ENCODE data around the gene FBXO48. TPM values are rescaled to one million over a fixed set of nuclear protein-coding genes. Genes with fewer than 3 reads are reported as not detected.

The FBXO48 gene
- total and polyA plus RNA-seq, 10 of the 15 experiments (the other 5 are each of a cell fraction or from before 2014, with no cell fraction given) = 0.56 to 2.3 (median 1.2) TPM

DNA sequence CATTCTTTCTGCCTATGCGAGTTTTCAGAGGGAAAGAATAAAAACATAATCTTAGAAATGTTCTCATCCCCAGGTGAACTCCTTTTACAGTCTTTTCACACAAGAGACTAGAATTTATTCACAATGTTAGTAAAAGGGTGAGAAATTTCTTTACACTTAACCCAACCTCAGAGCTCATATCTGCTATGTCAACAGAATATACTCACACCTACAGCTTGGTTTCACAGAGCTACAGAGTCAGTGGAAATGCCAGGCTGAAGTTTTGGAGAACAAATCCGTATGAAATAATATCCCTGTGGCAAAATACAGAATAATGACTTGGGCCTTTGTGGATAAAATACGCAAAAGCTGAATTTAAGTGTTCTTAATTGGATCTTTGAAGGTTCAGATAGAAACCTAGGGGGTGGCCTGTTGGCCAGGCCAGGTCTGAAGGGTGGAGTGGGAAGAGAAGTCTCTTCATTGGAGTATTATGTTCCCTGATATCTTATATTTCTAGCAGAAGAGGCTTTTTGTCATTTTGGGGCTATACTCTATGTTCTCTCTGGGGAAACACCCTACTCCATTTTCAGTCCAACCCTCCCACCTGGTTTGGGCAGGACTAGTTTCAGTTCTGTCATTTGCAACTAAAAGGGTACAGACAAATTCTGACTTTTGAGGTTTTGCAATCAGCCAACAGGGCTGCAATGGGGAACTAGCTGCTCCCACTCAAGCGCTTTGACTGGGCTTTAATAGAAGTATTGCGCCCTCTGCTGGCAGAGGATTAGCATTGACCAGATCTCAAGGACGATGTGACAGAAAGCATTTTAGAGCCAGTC, 25.7 kb downstream of the FBXO48 start (continued):
- peak; percentile 91 for TF ChIP-seq MEF2B (IDR thresholded peaks at IDR 0.05; ENCODE audit: partially characterized antibody, poor library complexity, severe bottlenecking)
- TF ChIP-seq, protein P1, sequence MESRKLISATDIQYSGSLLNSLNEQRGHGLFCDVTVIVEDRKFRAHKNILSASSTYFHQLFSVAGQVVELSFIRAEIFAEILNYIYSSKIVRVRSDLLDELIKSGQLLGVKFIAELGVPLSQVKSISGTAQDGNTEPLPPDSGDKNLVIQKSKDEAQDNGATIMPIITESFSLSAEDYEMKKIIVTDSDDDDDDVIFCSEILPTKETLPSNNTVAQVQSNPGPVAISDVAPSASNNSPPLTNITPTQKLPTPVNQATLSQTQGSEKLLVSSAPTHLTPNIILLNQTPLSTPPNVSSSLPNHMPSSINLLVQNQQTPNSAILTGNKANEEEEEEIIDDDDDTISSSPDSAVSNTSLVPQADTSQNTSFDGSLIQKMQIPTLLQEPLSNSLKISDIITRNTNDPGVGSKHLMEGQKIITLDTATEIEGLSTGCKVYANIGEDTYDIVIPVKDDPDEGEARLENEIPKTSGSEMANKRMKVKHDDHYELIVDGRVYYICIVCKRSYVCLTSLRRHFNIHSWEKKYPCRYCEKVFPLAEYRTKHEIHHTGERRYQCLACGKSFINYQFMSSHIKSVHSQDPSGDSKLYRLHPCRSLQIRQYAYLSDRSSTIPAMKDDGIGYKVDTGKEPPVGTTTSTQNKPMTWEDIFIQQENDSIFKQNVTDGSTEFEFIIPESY (IDR thresholded peaks at IDR 0.05) = no peak
- peak; percentile 57; the same call in 1 of the 2 replicates for TF ChIP-seq GATAD2B (conservative IDR thresholded peaks at IDR 0.05; ENCODE audit: low read depth)
- peak in 1 of 2 experiments; percentile 73; a peak in 1 of 3 replicates for TF ChIP-seq EGR1 (IDR thresholded peaks at IDR 0.05; ENCODE audit: borderline replicate concordance in 1 of 2, low read depth in 2 of 2, low read length in 2 of 2)
- TF ChIP-seq, protein P2, sequence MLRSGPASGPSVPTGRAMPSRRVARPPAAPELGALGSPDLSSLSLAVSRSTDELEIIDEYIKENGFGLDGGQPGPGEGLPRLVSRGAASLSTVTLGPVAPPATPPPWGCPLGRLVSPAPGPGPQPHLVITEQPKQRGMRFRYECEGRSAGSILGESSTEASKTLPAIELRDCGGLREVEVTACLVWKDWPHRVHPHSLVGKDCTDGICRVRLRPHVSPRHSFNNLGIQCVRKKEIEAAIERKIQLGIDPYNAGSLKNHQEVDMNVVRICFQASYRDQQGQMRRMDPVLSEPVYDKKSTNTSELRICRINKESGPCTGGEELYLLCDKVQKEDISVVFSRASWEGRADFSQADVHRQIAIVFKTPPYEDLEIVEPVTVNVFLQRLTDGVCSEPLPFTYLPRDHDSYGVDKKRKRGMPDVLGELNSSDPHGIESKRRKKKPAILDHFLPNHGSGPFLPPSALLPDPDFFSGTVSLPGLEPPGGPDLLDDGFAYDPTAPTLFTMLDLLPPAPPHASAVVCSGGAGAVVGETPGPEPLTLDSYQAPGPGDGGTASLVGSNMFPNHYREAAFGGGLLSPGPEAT (IDR thresholded peaks at IDR 0.05; ENCODE audit: low read depth) = peak; percentile 91
- peak; percentile 84 for TF ChIP-seq ZNF24 (IDR thresholded peaks at IDR 0.05)
- 0 out of 2 replicates have a peak, but pooled peaks have one; percentile 36 for TF ChIP-seq HSF1 (IDR thresholded peaks at IDR 0.05; ENCODE audit: low read depth, low read length)
- peak in 1 of 2 experiments; percentile 86; a peak in 2 of 4 replicates for TF ChIP-seq ETV6 (conservative IDR thresholded peaks at IDR 0.05 in 1 of 2, IDR thresholded peaks at IDR 0.05 in 1 of 2; ENCODE audit: borderline replicate concordance in 1 of 2, low read depth in 1 of 2)
- TF ChIP-seq CHD2 (IDR thresholded peaks at IDR 0.05; ENCODE audit: borderline replicate concordance, low read depth, low read length) = peak; percentile 61; the same call in 1 of the 2 replicates
- peak; percentile 56 for TF ChIP-seq JUNB (IDR thresholded peaks at IDR 0.05)
- TF ChIP-seq ZNF592 (IDR thresholded peaks at IDR 0.05) = peak; percentile 73; the same call in 1 of the 2 replicates
- TF ChIP-seq CBFB (IDR thresholded peaks at IDR 0.05; ENCODE audit: low read depth) = peak; percentile 88
